Measurements from ENCODE around the gene MEIS2. TPM values are rescaled to one million over a fixed set of nuclear protein-coding genes. Genes with fewer than 3 reads are reported as not detected.

Gene MEIS2
- total RNA-seq, 1 donor from 2014 or later = 6.7 TPM

DNA sequence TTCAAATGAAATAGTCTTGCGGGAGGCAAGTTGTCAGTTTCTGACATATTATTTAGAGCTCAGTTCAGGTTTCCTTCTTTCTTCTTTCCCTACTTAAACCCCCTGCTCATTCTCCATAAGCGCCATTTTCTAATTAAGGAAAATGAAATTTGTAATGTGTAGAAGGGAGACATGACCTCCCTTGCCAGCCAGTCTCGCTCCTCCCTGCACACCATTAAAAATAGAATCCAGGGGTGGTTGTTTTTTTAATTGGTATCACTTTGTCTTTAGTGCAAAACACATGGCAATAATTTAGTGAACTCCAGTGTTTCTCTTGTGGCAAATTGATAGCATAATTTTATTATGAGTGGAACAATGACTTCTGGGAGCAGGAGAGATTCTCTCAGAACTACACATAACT is 160.1 kb downstream of the MEIS2 start:
- no peak overlapping the region for H3K4me3 ChIP-seq (ENCODE audit: low read depth, low read length)
- DNase-seq (ENCODE audit: low read depth) = no peak
- TF ChIP-seq, protein P1, sequence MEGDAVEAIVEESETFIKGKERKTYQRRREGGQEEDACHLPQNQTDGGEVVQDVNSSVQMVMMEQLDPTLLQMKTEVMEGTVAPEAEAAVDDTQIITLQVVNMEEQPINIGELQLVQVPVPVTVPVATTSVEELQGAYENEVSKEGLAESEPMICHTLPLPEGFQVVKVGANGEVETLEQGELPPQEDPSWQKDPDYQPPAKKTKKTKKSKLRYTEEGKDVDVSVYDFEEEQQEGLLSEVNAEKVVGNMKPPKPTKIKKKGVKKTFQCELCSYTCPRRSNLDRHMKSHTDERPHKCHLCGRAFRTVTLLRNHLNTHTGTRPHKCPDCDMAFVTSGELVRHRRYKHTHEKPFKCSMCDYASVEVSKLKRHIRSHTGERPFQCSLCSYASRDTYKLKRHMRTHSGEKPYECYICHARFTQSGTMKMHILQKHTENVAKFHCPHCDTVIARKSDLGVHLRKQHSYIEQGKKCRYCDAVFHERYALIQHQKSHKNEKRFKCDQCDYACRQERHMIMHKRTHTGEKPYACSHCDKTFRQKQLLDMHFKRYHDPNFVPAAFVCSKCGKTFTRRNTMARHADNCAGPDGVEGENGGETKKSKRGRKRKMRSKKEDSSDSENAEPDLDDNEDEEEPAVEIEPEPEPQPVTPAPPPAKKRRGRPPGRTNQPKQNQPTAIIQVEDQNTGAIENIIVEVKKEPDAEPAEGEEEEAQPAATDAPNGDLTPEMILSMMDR (IDR thresholded peaks at IDR 0.05; ENCODE audit: insufficient read depth, low read length, poor library complexity, severe bottlenecking) = no peak
- no peaks in the 10 kb centered on the region for H3K27me3 ChIP-seq (ENCODE audit: control insufficient read depth, insufficient read depth, low read length)
- no peaks in the 10 kb centered on the region for H3K36me3 ChIP-seq (ENCODE audit: control insufficient read depth, insufficient read depth, low read length)

DNA sequence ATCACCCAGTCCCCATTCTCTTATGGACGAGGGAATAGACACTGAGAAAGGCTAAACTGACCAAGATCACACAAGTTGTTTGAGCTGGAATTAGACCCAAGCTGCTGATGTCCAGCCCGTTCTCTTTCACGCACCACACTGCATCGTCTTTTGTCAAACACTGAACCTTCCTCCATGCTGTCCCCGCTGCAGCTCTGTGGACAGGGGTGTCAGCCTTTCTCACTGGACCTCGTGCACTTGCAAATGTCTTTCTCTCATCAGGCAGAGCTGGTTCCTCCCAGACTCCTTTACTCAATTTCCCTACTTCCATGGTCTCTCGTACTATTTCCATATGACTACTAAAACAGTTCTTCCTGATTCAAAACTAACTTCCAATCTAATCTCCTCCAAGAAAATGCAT is 161.6 kb downstream of the MEIS2 start:
- no peak overlapping the region for H3K4me3 ChIP-seq (ENCODE audit: low read depth, low read length)
- no peaks in the 10 kb centered on the region for H3K27me3 ChIP-seq (ENCODE audit: control insufficient read depth, insufficient read depth, low read length)
- DNase-seq (ENCODE audit: low read depth) = no peak
- TF ChIP-seq, protein P1 (IDR thresholded peaks at IDR 0.05; ENCODE audit: insufficient read depth, low read length, poor library complexity, severe bottlenecking) = no peak
- no peaks in the 10 kb centered on the region for H3K36me3 ChIP-seq (ENCODE audit: control insufficient read depth, insufficient read depth, low read length)

DNA sequence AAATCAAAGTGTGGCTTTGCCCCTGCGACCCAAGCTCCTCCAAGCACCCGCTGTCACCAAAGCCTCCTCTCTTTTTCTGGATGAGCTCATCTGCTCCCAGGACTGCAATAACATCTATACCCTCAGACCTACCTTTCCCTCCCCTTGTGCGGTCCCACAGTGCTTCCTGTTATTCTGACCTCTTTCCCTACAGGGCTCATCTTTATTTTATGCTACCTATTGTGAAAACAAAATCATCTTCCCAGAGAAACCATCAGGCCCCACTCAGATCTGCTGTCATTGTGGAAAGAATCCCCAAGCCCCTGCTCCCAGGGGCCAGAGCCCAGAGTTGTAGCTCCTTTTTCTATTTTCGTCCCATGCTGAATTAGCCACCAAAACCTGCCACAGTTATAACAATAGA is 162.2 kb downstream of the MEIS2 start:
- Histone ChIP-seq H3K27me3 (ENCODE audit: control insufficient read depth, insufficient read depth, low read length) (no peaks in the 10 kb centered on the region), H3K4me3 (ENCODE audit: low read depth, low read length) (no peak overlapping the region), H3K36me3 (ENCODE audit: control insufficient read depth, insufficient read depth, low read length) (no peaks in the 10 kb centered on the region)
- DNase-seq (ENCODE audit: low read depth) = no peak
- TF ChIP-seq, protein P1 (IDR thresholded peaks at IDR 0.05; ENCODE audit: insufficient read depth, low read length, poor library complexity, severe bottlenecking) = no peak

DNA sequence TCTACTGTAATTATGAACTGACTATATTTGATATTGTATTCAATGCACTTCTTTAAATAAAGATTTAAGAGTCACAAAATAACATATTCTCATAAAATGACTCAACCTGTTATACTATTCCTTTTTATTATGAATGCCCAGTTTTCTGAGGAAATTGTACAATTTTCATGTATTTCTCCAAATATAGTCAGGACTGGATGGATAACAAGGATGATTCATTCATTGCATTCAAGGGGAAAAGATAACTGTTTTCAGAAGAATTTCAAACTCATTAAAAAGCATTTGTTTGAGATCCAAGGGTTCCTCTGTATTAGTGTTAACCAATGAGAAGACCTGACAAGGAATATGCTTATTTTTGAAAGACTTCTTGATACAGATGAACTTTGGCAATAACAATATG is 163.7 kb downstream of the MEIS2 start:
- Histone ChIP-seq H3K4me3 (ENCODE audit: low read depth, low read length) (no peak overlapping the region), H3K27me3 (ENCODE audit: control insufficient read depth, insufficient read depth, low read length) (no peaks in the 10 kb centered on the region)
- no peak for DNase-seq (ENCODE audit: low read depth)

DNA sequence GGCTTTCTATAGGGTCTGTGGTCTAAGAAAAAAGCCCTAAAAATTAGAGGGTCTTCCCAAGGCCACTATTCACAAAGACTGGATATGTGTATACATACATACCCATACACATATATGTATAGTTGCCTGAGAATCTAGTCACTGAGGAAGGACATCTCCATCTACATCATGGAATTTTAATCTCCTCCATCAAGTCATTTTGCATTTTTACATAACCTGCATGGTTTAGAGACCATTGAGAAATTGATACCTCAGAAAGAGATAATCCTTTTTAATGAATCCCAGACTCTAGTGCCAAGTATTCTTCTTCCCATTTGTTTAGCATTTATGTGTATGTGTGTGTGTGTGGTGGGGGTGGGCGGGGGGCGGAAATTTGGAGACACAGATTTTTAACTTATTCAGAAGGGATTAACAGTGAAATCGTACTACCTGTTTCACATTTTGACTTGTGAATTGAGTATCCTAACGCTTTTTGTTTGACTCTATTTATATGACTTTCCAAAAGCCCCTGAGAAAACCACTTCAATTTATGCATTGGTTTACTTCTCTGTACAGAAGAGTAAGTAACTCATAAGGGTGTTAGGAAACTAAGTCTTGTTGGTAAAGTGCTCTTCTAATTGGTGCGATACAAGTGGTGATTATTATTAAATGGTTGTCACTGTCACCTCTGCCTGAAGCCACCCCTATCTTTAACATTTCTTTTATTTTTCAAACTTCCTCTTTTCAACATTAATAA is 166.9 kb downstream of the MEIS2 start:
- TF ChIP-seq, protein P1 (IDR thresholded peaks at IDR 0.05; ENCODE audit: insufficient read depth, low read length, poor library complexity, severe bottlenecking) = no peak
- H3K36me3 ChIP-seq (ENCODE audit: control insufficient read depth, insufficient read depth, low read length) = no peaks in the 10 kb centered on the region
- DNase-seq (ENCODE audit: low read depth) = no peak
- no peaks in the 10 kb centered on the region for H3K27me3 ChIP-seq (ENCODE audit: control insufficient read depth, insufficient read depth, low read length)
- H3K4me3 ChIP-seq (ENCODE audit: low read depth, low read length) = no peak overlapping the region

More for the DNA sequence above, 163.7 kb downstream of the MEIS2 start:
- TF ChIP-seq, protein P1 (IDR thresholded peaks at IDR 0.05; ENCODE audit: insufficient read depth, low read length, poor library complexity, severe bottlenecking) = no peak
- no peaks in the 10 kb centered on the region for H3K36me3 ChIP-seq (ENCODE audit: control insufficient read depth, insufficient read depth, low read length)

DNA sequence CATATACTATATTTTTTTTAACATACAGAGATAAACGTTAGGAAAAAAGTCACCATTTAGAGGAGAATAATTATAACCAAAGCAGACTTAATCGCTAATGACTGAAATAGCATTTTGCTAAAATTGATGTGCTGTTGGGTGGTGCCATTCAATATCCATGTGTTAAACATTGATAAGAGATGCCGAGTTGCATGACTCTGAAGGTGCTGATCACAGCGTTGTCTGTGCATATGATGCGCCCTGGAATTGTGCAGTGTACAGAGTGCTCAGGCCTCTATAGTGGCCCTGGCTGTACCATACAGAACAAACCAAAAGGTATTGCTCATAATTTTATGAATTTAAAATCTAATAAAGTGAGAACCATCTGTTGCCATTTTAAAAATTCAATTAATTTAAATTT is 168.3 kb downstream of the MEIS2 start:
- TF ChIP-seq, protein P1 (IDR thresholded peaks at IDR 0.05; ENCODE audit: insufficient read depth, low read length, poor library complexity, severe bottlenecking) = no peak
- H3K27me3 ChIP-seq (ENCODE audit: control insufficient read depth, insufficient read depth, low read length) = no peaks in the 10 kb centered on the region
- DNase-seq (ENCODE audit: low read depth) = no peak

More for the DNA sequence above, 168.3 kb downstream of the MEIS2 start:
- no peak overlapping the region for H3K4me3 ChIP-seq (ENCODE audit: low read depth, low read length)
- H3K36me3 ChIP-seq (ENCODE audit: control insufficient read depth, insufficient read depth, low read length) = no peaks in the 10 kb centered on the region

Measured in kidney epithelial cell (primary cell).